ENCODE measurements around the gene CATSPER4.
A peak's percentile ranks its signal among the peaks of the same experiment; 100 is the strongest.
"Not testable (repeated sequence)": the region's sequence is repeated elsewhere in the genome, so short reads cannot be mapped to it uniquely, and the experiment has no call there.

Gene CATSPER4

GRCh38 chr1:26197301-26197700 is 6.9 kb downstream of the CATSPER4 start:
- DNase-seq: no peak

- no peak for DNase-seq
Measured at GRCh38 chr1:26197813-26198212, 7.4 kb downstream of the CATSPER4 start.

- DNase-seq: no peak
Measured at GRCh38 chr1:26200413-26200812, 10.0 kb downstream of the CATSPER4 start.

- no peak for DNase-seq
Measured at GRCh38 chr1:26203642-26204318, 13.4 kb downstream of the CATSPER4 start.

GRCh38 chr1:26210147-26210870 is 19.9 kb downstream of the CATSPER4 start:
- DNase-seq: no peak

GRCh38 chr1:26212726-26213125 is 22.3 kb downstream of the CATSPER4 start:
- no peak for DNase-seq

- DNase-seq: no peak
Measured at GRCh38 chr1:26213335-26213905, 23.0 kb downstream of the CATSPER4 start.

GRCh38 chr1:26215246-26215645 is 24.8 kb downstream of the CATSPER4 start:
- no peak for DNase-seq

GRCh38 chr1:26218906-26219494 is 28.6 kb downstream of the CATSPER4 start:
- no peak for DNase-seq

- DNase-seq: no peak
Measured at GRCh38 chr1:26220199-26220912, 30.0 kb downstream of the CATSPER4 start.

GRCh38 chr1:26221094-26221493 is 30.7 kb downstream of the CATSPER4 start:
- no peak for DNase-seq

GRCh38 chr1:26224606-26225005 is 34.2 kb downstream of the CATSPER4 start:
- no peak for DNase-seq

GRCh38 chr1:26225033-26225831 is 34.8 kb downstream of the CATSPER4 start:
- peak; percentile 22 for DNase-seq

- not testable (repeated sequence) for DNase-seq
Measured at GRCh38 chr1:26230682-26231081, 40.3 kb downstream of the CATSPER4 start.

GRCh38 chr1:26233903-26234643 is 43.7 kb downstream of the CATSPER4 start, which contains the start of gene CEP85:
Gene CEP85 (plus strand): TSS chr1:26234200. CDS start chr1:26239784, 5,584 bp downstream.
- peak; percentile 93 for DNase-seq

GRCh38 chr1:26234644-26235370 is 44.4 kb downstream of the CATSPER4 start:
- DNase-seq: no peak

- DNase-seq: no peak
Measured at GRCh38 chr1:26237230-26237966, 47.0 kb downstream of the CATSPER4 start.

GRCh38 chr1:26239936-26240335 is 49.5 kb downstream of the CATSPER4 start:
- no peak for DNase-seq

Measured in activated gamma-delta T cell (primary cell).